HG02884 (cell line): ENCODE results near the gene NSMF.

Experiments
- ATAC-seq: cut with Tn5 transposase; IDR thresholded peaks from one replicate; pipeline ENCODE4 v1.9.1; 2021; ENCODE audit warnings: mild to moderate bottlenecking, moderate library complexity; ENCODE audit not compliant: unreplicated experiment

The NSMF gene, protein sequence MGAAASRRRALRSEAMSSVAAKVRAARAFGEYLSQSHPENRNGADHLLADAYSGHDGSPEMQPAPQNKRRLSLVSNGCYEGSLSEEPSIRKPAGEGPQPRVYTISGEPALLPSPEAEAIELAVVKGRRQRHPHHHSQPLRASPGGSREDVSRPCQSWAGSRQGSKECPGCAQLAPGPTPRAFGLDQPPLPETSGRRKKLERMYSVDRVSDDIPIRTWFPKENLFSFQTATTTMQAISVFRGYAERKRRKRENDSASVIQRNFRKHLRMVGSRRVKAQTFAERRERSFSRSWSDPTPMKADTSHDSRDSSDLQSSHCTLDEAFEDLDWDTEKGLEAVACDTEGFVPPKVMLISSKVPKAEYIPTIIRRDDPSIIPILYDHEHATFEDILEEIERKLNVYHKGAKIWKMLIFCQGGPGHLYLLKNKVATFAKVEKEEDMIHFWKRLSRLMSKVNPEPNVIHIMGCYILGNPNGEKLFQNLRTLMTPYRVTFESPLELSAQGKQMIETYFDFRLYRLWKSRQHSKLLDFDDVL

DNA sequence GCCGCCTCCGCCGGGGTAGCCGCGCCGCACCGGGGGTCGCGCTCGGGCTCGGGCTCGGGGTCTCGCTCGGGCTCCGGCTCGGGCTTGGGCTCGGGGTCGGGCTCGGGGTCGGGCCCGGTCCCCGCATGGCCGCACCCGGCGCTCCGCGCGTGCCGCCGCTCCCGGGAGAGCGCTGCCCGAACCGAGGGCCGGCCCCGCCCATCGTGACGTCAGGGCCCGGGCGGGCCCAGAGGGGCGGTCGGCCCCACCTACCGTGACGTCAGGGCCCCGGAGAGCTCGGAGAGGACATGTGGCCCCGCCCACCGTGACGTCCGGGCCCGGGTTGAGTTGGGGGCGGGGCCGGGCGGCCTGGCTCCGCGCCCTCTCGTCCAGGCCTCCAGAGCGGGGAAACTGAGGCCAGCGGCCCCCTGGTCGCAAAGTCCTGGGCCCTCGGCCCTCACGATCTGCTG, at the start of gene NSMF:
Gene NSMF (minus strand): TSS at position 183 of the 449 bp plus-strand sequence. CDS start 232 bp downstream, outside the sequence.
- ATAC-seq, result peak; percentile 48

- ATAC-seq, result no peak
Measured at GRCh38 chr9:137506702-137507171, 47.6 kb upstream of the NSMF start.

DNA sequence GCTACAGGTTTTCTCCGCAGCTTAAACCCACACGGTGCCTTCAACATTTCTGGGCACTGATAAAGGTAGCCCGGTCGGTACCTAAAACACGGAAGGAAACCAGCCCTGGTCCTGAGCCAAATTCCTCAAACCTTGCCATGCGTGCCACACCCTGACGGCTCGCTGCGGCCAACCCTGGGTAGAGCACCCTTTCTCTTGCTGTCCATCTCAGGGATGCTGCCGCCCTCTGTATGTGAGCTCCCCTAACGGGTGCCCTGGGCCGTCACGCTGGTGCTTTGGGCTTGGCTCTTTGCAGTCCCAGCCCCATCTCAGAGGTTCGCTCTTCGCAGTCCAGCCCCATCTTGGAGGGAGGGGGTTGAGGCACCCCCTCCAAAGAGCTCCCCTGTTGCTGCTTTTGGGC, 47.1 kb upstream of the NSMF start:
- no peak for ATAC-seq

- no peak for ATAC-seq
Measured at GRCh38 chr9:137505421-137506140, 46.4 kb upstream of the NSMF start.

DNA sequence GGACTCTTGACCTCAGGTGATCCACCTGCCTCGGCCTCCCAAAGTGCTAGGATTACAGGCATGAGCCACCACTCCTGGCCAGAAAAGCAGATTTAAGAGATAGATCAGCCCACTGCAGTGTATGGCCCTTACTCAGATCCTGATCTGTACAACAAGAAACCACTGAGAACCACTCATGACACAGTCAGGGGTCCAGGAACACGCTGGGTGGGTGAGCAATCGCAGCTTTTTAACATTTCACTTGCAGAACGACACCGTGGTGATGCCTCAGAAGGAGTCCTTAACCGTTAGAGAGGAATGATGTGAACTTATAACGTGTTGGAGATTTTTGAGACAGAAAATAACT, 45.3 kb upstream of the NSMF start:
- no peak for ATAC-seq

DNA sequence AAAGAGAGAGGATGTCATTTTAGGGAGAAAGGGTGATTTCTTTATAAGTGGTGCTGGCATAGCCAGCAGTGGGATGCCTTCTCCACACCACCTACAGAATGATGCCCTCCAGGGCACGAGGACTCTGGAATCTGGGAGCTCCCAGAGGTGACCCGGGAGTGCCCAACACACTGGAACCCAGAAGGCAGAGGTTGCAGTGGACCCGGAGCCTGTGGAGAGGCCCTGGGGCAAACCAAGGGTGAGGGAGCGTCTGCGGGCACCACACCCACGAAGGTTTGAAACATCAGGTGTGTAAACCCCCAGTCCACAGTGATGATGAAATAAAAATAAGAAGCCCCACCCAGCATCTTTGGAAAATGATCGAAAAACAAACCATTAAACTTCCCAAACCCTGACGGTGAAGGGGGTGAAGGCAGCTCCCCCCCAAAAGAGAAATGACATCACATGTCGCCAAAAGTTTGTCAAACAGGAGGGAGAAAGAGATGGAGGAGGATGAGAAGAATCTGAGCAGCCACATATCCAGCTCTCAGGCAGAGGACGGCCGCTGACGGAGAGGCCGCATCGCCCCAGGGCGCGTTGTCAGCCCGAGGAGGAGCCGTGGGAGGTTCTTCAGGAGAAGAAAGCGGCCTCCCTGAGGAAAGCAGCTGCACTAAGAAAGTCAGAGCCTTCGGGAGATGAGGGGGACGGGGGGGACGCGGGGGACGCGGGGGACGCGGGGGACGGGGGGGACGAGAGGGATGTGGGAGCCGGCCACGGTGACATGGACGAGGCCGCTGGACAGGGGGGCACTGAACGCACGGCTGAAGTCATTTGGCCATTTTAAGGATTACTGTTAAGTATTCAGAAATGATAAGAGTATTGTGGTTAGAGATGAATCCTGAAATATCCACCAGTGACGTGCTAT, 43.1 kb upstream of the NSMF start:
- no peak for ATAC-seq

DNA sequence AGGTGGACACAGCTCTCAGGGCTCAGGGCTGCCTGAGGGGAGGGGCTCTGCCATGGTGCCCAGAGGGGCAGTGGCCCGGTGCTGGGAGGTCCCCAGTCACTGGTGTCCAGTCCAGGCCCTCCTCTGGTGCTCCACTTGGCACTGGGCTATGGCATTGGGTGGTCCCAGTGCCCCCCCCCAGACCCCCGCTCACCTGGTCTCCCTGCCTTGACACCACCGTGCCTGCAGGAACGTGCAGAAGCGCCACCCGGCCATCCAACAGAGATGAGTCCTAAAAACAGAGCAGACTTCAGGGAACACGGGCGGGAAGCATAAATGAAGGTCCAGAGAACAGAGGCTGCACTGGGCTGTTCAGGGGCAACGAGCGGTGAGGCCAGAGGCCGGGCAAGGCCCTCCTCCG, 42.3 kb upstream of the NSMF start:
- ATAC-seq, result no peak

DNA sequence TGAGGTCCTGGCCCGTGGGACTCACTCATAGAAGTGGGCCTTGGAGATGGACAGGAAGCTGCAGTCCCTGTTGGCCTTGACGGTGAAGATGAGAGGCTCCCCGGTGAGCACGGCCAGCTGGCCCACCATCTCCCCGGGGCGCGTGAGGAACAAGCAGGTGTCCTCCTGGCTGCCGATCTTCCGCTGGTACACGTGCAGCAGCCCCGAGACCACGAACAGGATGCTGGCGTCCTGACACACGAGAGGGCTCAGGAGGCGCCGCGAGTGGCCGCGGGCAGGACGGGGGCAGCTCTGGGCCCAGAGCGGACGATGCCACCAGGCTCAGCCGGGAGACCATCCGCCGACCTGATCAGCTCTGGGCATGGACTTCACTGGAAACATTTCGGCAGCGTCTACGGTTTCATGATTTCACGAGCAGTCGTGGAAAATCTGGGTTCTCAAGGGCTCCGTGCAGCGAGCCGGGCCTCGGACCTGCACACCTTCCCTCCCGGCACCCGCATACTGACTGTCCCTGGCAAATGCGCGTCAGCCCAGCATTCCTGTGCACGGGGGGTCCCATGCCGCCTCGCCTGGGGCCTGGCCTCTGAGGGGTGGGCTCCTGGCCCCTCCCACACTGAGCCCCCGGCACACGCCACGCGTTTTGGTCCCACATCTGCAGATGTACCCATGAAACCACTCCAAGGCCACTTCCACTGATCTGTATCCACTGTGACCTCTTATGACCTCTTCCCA, 41.7 kb upstream of the NSMF start:
- no peak for ATAC-seq

DNA sequence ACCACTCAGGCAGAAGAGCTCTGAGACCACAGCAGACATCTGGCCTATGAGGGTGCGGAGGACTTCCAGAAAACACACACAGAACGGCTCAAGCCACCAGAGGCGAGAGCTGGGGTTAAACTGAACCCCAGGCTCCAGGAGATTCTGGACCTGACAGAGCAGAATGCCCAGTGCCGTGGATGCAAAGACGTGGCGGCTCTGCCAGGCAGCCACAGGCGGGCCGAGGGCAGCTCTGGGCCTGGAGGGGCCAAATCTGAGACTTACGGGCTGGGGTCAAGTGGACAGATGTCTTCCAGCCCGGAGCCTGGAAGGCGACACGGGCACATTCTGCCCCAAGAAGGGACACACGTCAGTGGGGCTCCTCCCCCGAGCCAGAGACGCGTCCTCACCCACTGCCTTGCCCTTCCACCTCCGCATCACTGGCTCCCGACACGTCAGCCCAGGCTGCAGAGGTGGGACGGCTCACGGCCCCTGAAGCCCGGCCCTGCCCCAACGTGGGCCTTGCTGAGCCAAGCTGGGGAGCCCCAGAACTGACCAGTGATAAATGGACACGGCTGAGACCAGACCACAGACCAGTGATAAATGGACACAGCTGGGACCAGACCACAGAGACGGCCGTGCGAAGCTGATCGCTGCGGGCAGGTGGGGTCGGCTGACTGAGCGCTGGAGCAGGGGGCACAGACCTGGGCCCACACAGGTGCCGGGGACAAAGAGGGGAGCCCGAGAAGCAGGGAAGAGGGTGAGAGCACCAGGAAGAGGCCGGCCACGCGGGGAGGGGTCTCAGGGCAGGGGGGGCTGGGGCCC, 40.9 kb upstream of the NSMF start:
- ATAC-seq, result no peak

DNA sequence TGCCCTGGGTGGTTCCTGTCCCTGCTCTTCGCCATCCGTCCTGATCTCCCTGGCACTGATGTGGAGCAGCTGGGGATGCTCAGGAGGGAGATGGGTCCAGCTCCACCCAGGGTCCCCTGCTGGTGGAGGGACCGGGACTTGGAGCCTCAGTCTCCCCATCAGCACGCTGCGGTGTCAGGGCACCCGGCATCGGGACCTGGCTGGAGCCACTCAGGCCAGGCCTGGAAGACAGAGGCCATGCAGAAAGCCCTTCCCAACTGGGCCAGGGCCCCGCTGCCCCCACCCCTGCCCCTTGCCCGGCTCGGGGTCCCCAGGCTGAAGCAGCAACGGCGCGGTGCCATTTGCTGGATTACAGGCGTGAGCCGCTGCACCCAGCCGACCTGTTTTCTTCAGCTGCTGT, 40.3 kb upstream of the NSMF start:
- no peak for ATAC-seq

- ATAC-seq, result no peak
Measured at GRCh38 chr9:137498720-137499150, 39.6 kb upstream of the NSMF start.

DNA sequence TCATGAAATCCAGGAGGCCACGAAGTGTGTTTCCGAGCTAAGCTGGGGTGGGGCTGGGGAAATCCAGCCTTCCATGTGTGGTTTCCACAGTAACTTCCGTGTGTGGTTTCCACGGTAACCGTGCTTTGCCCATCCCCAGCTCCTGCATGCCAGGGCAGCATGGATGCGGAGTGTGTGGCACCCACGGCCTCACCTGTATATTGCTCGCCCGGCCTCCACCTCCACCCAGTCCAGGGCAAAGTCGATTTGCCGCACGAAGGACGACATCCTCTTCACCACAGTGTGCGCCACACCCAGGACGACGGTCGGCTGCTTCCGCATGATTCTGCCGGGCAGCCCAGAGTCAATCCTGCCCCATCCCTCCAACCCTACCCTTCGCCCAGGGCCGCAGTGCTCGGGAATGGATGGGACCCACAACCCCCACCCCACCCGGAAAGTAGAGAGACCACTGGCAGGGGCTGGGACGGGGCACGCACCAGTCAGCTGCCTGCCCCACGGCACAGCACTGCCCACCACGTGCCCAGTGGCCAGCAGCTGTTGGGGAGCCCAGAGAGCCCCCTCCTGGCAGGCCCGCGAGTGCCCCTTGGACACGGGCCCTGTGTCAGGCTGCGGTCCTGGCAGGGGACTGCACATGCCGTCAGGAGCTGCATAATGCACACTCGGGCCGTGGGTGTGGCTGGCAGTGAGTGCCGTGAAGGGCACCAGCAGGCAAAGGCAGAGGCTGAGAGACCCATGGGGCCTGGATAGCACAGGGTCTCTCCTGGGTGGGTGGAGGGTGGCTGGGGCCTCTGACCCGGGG, 39.0 kb upstream of the NSMF start:
- no peak for ATAC-seq

DNA sequence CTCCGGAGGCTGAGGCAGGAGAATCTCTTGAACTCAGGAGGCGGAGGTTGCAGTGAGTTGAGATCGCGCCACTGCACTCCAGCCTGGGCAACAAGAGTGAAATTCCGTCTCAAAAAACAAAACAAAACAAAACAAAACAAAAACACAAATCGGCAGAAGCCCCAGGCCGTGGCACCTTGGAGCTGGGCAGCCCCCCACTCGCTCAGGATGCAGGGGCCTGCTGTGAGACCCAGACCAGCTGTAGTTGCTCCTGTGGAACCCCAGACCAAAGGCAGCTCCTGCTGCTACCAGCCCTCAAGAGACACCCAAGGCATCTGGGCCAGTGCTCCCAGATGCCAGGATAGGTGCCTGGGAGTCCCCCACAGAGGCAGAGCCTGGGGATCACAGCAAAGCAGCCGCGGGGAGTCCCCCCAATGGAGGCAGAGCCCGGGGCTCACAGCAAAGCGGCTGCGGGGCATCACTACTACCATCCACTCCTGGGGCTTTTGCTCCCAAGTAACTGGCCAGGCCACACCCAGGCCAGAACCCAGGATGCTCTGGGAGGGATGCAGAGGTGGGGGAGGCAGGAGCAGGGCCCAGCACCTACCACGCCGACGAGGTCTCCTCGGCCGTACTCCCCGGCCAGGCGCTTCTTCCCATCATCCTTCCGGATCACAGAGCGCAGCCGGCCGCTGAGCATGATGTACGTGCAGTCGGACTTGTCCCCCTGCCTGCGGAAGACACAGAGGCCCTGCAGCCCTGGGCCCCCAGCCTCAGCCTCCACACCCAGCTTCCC, 37.7 kb upstream of the NSMF start:
- ATAC-seq, result no peak

- ATAC-seq, result no peak
Measured at GRCh38 chr9:137494550-137495351, 35.6 kb upstream of the NSMF start.

GRCh38 chr9:137494104-137494544, 35.0 kb upstream of the NSMF start:
- no peak for ATAC-seq

DNA sequence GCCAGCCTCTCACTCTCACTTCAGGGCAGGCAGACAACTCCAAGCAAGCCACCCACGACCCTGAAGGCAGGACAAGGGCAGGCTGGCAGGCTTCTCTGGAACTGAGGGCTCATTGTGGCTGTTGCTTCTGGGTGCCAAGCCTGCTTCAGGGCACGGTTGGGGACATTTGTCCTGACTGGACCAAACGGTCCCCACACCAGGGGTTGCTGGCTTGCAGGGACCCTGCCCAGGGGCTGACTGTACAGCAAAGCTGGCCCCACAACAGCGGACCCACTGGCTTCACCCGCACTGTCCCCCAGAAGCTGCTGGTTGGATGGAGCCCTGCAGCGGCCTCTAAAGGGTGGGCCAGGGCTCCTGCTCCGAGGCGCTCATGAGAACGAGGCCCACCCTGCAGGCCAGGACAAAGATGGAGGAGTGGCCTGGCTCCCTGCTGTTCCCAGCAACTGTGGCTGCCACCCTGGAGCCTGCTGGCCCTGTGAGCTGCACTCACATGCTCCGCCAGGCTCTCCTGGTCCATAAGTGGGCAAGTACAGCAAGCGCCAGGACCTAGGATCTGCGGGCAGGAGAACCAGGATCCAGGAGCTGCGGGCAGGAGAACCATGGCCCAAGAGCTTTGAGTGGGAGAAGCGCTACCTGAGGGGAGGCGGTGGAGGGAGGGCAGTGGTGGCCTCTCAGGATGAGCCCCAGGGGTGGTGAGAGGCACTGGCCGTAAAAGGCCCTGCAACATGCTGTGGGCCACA, 34.4 kb upstream of the NSMF start:
- no peak for ATAC-seq
